Fibroblast of lung (primary cell): Measurements from ENCODE around the gene IL18RAP.

Experiments used
- EZH2 ChIP-seq: IDR thresholded peaks from 2 replicates; pipeline ENCODE4 v1.5.1; 2012; ENCODE audit warnings: low read length, control low read depth, mild to moderate bottlenecking; ENCODE audit errors: missing control alignments
- TF ChIP-seq, protein P1 (sequence below), 2 donors: IDR thresholded peaks in 1 of 2; conservative IDR thresholded peaks in 1 of 2; 1 replicate in 1 of 2; 2 replicates in 1 of 2; pipeline ENCODE4 v1.5.1; 2011 to 2012; ENCODE audit warnings: low read length in 2 of 2, control low read depth in 1 of 2, inconsistent platforms in 1 of 2, low read depth in 1 of 2, mild to moderate bottlenecking in 1 of 2

DNA sequence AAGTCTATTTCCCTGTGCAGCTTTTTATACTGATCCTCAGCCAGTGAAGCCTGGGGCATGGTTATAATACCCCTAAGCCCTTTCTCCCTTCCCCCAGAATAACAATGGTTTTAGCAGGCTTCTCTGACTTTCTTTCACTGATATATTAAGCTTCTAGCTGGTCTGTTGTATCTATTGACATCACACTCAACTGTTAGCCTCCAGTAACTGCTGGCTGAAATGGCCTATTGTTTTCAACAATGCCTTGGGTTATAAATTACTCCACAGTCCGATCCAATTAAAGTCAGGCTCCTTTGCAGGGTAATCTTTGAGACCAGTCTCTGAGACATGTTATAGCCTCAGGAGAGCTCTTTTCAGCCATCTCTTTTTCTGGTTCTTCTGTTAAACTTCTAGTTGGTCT is 47.2 kb downstream of the IL18RAP start:
- TF ChIP-seq, protein P1, sequence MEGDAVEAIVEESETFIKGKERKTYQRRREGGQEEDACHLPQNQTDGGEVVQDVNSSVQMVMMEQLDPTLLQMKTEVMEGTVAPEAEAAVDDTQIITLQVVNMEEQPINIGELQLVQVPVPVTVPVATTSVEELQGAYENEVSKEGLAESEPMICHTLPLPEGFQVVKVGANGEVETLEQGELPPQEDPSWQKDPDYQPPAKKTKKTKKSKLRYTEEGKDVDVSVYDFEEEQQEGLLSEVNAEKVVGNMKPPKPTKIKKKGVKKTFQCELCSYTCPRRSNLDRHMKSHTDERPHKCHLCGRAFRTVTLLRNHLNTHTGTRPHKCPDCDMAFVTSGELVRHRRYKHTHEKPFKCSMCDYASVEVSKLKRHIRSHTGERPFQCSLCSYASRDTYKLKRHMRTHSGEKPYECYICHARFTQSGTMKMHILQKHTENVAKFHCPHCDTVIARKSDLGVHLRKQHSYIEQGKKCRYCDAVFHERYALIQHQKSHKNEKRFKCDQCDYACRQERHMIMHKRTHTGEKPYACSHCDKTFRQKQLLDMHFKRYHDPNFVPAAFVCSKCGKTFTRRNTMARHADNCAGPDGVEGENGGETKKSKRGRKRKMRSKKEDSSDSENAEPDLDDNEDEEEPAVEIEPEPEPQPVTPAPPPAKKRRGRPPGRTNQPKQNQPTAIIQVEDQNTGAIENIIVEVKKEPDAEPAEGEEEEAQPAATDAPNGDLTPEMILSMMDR (conservative IDR thresholded peaks at IDR 0.05 in 1 of 2, IDR thresholded peaks at IDR 0.05 in 1 of 2; ENCODE audit: low read depth in 1 of 2, low read length in 2 of 2), result no peak
- no peak for TF ChIP-seq EZH2
